PC-9 (cell line): ENCODE results near the gene PPP1R3C. TPM values are rescaled to one million over a fixed set of nuclear protein-coding genes. Genes with fewer than 3 reads are reported as not detected.
A peak's percentile ranks its signal among the peaks of the same experiment; 100 is the strongest.

Experiments
- BruUV-seq: library from RNA; stranded (reverse); fragments of 400-500 nt; replicated peaks from 2 replicates; lab custom pipeline; 2021; lab: Mats Ljungman, UMichigan
- CTCF ChIA-PET: fragments of 300-600 bp; sonication (Branson Sonifier 250); formaldehyde crosslinking; loops from one replicate; lab custom pipeline; 2022; ENCODE audit warnings: antibody characterized with exemption; lab: Charles Lee
- POLR2A ChIA-PET: fragments of 300-600 bp; sonication (Branson Sonifier 250); formaldehyde crosslinking; loops from one replicate; lab custom pipeline; 2022; ENCODE audit warnings: antibody characterized with exemption; ENCODE audit not compliant: unreplicated experiment; lab: Charles Lee
- DNase-seq, 2 experiments: peaks; one replicate each; pipeline versions ENCODE4 v3.0.0 to v3.0.0-alpha.2; 2015 to 2022; ENCODE audit warnings: mixed read lengths in 1 of 2
- H2AFZ ChIP-seq: fragments of 200-600 bp; sonication (generic); 2 replicates; pipeline ENCODE4 v1.8.1; 2017; ENCODE audit warnings: antibody characterized with exemption
- H3F3A ChIP-seq: fragments of 200-600 bp; sonication (generic); 2 replicates; pipeline ENCODE4 v1.8.1; 2017; ENCODE audit warnings: antibody characterized with exemption, mild to moderate bottlenecking, low read depth; ENCODE audit not compliant: insufficient read depth
- H3K27ac ChIP-seq: fragments of 200-600 bp; sonication (generic); 2 replicates; pipeline ENCODE4 v1.6.1; 2016; ENCODE audit warnings: mixed run types
- H3K27me3 ChIP-seq: fragments of 200-600 bp; sonication (generic); 2 replicates; pipeline ENCODE4 v1.6.1; 2016; ENCODE audit warnings: low read depth, mixed run types; ENCODE audit not compliant: insufficient read depth
- H3K36me3 ChIP-seq: fragments of 200-600 bp; sonication (generic); 2 replicates; pipeline ENCODE4 v1.6.1; 2016; ENCODE audit warnings: low read depth, mixed run types
- H3K4me1 ChIP-seq: fragments of 200-600 bp; sonication (generic); replicated peaks from 2 replicates; pipeline ENCODE4 v1.6.1; 2016; ENCODE audit warnings: mixed run types; ENCODE audit not compliant: insufficient read depth
- H3K4me2 ChIP-seq: fragments of 200-600 bp; sonication (generic); 2 replicates; pipeline ENCODE4 v1.6.1; 2017; ENCODE audit warnings: mixed run types
- H3K4me3 ChIP-seq: fragments of 200-600 bp; sonication (generic); 2 replicates; pipeline ENCODE4 v1.6.1; 2016; ENCODE audit warnings: mixed run types
- H3K79me2 ChIP-seq: fragments of 200-600 bp; sonication (generic); 2 replicates; pipeline ENCODE4 v1.6.1; 2017; ENCODE audit warnings: low read depth, mixed run types
- H3K9me2 ChIP-seq: fragments of 200-600 bp; sonication (generic); 2 replicates; pipeline ENCODE4 v1.8.1; 2017; ENCODE audit warnings: mild to moderate bottlenecking; ENCODE audit not compliant: insufficient read depth
- H3K9me3 ChIP-seq: fragments of 200-600 bp; sonication (generic); 2 replicates; pipeline ENCODE4 v1.8.1; 2016; ENCODE audit warnings: low read depth; ENCODE audit not compliant: insufficient read depth
- H4K20me1 ChIP-seq: fragments of 200-600 bp; sonication (generic); 2 replicates; pipeline ENCODE4 v1.8.1; 2017; ENCODE audit not compliant: insufficient read depth
- CTCF ChIP-seq: fragments of 200-600 bp; sonication (generic); conservative IDR thresholded peaks from 2 replicates; pipeline ENCODE4 v1.6.1; 2017; ENCODE audit warnings: mixed run types, antibody characterized with exemption, mild to moderate bottlenecking, moderate library complexity
- EZH2 ChIP-seq: fragments of 200-600 bp; sonication (generic); IDR thresholded peaks from 2 replicates; pipeline ENCODE4 v1.8.0; 2017; ENCODE audit warnings: antibody characterized with exemption, low read depth
- intact Hi-C: fragments of 100-400 bp; cut with micrococcal nuclease; formaldehyde crosslinking; loops from one replicate; pipeline ENCODE4 v1.10.0; 2022; ENCODE audit not compliant: unreplicated experiment
- total RNA-seq: library from RNA; stranded (reverse); gene quantifications from 2 replicates; pipeline ENCODE4 v1.2.3, GENCODE V29; 2021

The PPP1R3C gene
- total RNA-seq, 1 experiment from 2014 or later: 1.8 TPM

- no peak for TF ChIP-seq EZH2
- no peak for TF ChIP-seq CTCF
- Histone ChIP-seq H3K9me2 (no peaks in the 10 kb centered on the region), H3K4me2 (no peak overlapping the region), H3K27ac (no peak overlapping the region), H3K4me1 (no peaks in the 10 kb centered on the region), H3K4me3 (no peak overlapping the region), H3K79me2 (no peaks in the 10 kb centered on the region), H3K9me3 (no peaks in the 10 kb centered on the region), H3K27me3 (no peaks in the 10 kb centered on the region), H3K36me3 (no peaks in the 10 kb centered on the region), H3F3A (no peaks in the 10 kb centered on the region), H2AFZ (no peak overlapping the region), H4K20me1 (no peaks in the 10 kb centered on the region)
- POLR2A ChIA-PET: no interaction called here
- no TSS peak for BruUV-seq
- DNase-seq: no peak
- intact Hi-C loops: no loop called here
- CTCF ChIA-PET: no interaction called here
These were observed 46.4 kb upstream of the PPP1R3C start for GRCh38 chr10:91679296-91679695.

GRCh38 chr10:91677911-91678310 is 45.0 kb upstream of the PPP1R3C start:
- no peaks in the 10 kb centered on the region for H3K9me3 ChIP-seq
- H2AFZ ChIP-seq: no peak overlapping the region
- H3K79me2 ChIP-seq: no peaks in the 10 kb centered on the region
- DNase-seq: no peak
- ChIA-PET CTCF (no interaction called here), POLR2A (no interaction called here)
- no peak overlapping the region for H3K27ac ChIP-seq
- H3K9me2 ChIP-seq: no peaks in the 10 kb centered on the region
- no peaks in the 10 kb centered on the region for H4K20me1 ChIP-seq
- no TSS peak for BruUV-seq
- no peak overlapping the region for H3K4me2 ChIP-seq
- no peaks in the 10 kb centered on the region for H3K36me3 ChIP-seq
- H3K4me1 ChIP-seq: no peaks in the 10 kb centered on the region
- H3K4me3 ChIP-seq: no peak overlapping the region
- H3F3A ChIP-seq: no peaks in the 10 kb centered on the region
- intact Hi-C loops: no loop called here
- TF ChIP-seq CTCF (no peak), EZH2 (no peak)
- H3K27me3 ChIP-seq: no peaks in the 10 kb centered on the region

GRCh38 chr10:91672021-91672608 is 39.2 kb upstream of the PPP1R3C start:
- TF ChIP-seq CTCF: no peak
- no peak for TF ChIP-seq EZH2
- Histone ChIP-seq H3K9me2 (no peaks in the 10 kb centered on the region), H3K4me1 (no peaks in the 10 kb centered on the region; the same call in 1 of the 2 replicates), H4K20me1 (no peaks in the 10 kb centered on the region), H3K4me3 (no peak overlapping the region; the same call in 1 of the 2 replicates), H2AFZ (no peak overlapping the region), H3K27me3 (no peaks in the 10 kb centered on the region), H3K4me2 (peak overlapping the region; percentile 30; the same call in 1 of the 2 replicates), H3F3A (no peaks in the 10 kb centered on the region), H3K36me3 (no peaks in the 10 kb centered on the region), H3K9me3 (no peaks in the 10 kb centered on the region), H3K79me2 (no peaks in the 10 kb centered on the region), H3K27ac (no peak overlapping the region)
- ChIA-PET POLR2A (interaction anchor here (0.6 kb wide), 2 partner anchors 47 to 760 kb away, joined by 3 to 9 read pairs; no protein-coding TSS in a partner anchor), CTCF (interaction anchor here (0.6 kb wide), 1 partner anchor 195 kb away, joined by 3 read pairs; no protein-coding TSS in a partner anchor)
- BruUV-seq: no TSS peak
- peak in 1 of 2 experiments; percentile 24 for DNase-seq
- intact Hi-C loops: no loop called here
